Hepatocyte (in vitro differentiated cells): ENCODE measurements around the gene PTH1R. TPM values are rescaled to one million over a fixed set of nuclear protein-coding genes. Genes with fewer than 3 reads are reported as not detected.

Experiments used
- DNase-seq: peaks from one replicate; pipeline ENCODE4 v3.0.0-alpha.2; 2016; ENCODE audit warnings: low spot score
- H2AFZ ChIP-seq: fragments of 200-600 bp; sonication (generic); 2 replicates; pipeline ENCODE4 v1.6.0; 2016; ENCODE audit warnings: antibody characterized with exemption, mild to moderate bottlenecking
- H3K27ac ChIP-seq: fragments of 200-600 bp; sonication (generic); 2 replicates; pipeline ENCODE4 v1.5.1; 2016; ENCODE audit warnings: mild to moderate bottlenecking
- H3K27me3 ChIP-seq: fragments of 200-600 bp; sonication (generic); 2 replicates; pipeline ENCODE4 v1.6.1; 2016
- H3K36me3 ChIP-seq: fragments of 200-600 bp; sonication (generic); replicated peaks from 2 replicates; pipeline ENCODE4 v1.5.1; 2016; ENCODE audit warnings: low read depth; ENCODE audit not compliant: insufficient read depth
- H3K4me1 ChIP-seq: fragments of 200-600 bp; sonication (generic); 2 replicates; pipeline ENCODE4 v1.5.1; 2016; ENCODE audit warnings: mild to moderate bottlenecking, moderate library complexity; ENCODE audit not compliant: insufficient read depth
- H3K4me2 ChIP-seq: fragments of 200-600 bp; sonication (generic); 2 replicates; pipeline ENCODE4 v1.6.0; 2016
- H3K4me3 ChIP-seq: fragments of 200-600 bp; sonication (generic); 2 replicates; pipeline ENCODE4 v1.5.1; 2016; ENCODE audit warnings: mild to moderate bottlenecking
- H3K79me2 ChIP-seq: fragments of 200-600 bp; sonication (generic); 2 replicates; pipeline ENCODE4 v1.6.0; 2017; ENCODE audit warnings: mild to moderate bottlenecking
- H3K9me2 ChIP-seq: fragments of 200-600 bp; sonication (generic); replicated peaks from 2 replicates; pipeline ENCODE4 v1.6.0; 2017; ENCODE audit warnings: mild to moderate bottlenecking; ENCODE audit not compliant: insufficient read depth
- H3K9me3 ChIP-seq: fragments of 200-600 bp; sonication (generic); 2 replicates; pipeline ENCODE4 v1.5.1; 2016; ENCODE audit warnings: low read depth, mild to moderate bottlenecking
- H4K20me1 ChIP-seq: fragments of 200-600 bp; sonication (generic); 2 replicates; pipeline ENCODE4 v1.6.0; 2016; ENCODE audit warnings: mild to moderate bottlenecking; ENCODE audit not compliant: insufficient read depth, poor library complexity, severe bottlenecking
- CTCF ChIP-seq: fragments of 200-600 bp; sonication (generic); IDR thresholded peaks from 2 replicates; pipeline ENCODE4 v1.5.1; 2016; ENCODE audit warnings: antibody characterized with exemption, mild to moderate bottlenecking; ENCODE audit not compliant: poor library complexity
- EZH2 ChIP-seq: fragments of 200-600 bp; sonication (generic); IDR thresholded peaks from 2 replicates; pipeline ENCODE4 v1.6.1; 2016; ENCODE audit warnings: antibody characterized with exemption, mild to moderate bottlenecking, borderline replicate concordance
- EZH2phosphoT487 ChIP-seq: fragments of 200-600 bp; sonication (generic); IDR thresholded peaks from one replicate; pipeline ENCODE4 v1.6.1; 2018; ENCODE audit warnings: antibody characterized with exemption, mild to moderate bottlenecking, low read depth, moderate library complexity; ENCODE audit not compliant: unreplicated experiment, severe bottlenecking
- WGBS: methylation state at CpG from one replicate; pipeline ENCODE4 v1.1.6; 2016; ENCODE audit warnings: low lambda C conversion rate; ENCODE audit errors: missing lambda C conversion rate; 5-methylcytosine and 5-hydroxymethylcytosine counted together
- polyA plus RNA-seq: library from polyadenylated mRNA; unstranded; fragments of >200 nt; fragmentation: Nextera tagmentation; extraction: Ambion mirVana; gene quantifications from 2 replicates; pipeline ENCODE4 v1.2.1, GENCODE V29; 2016
- total RNA-seq: library from RNA; depleted of rRNA; stranded (reverse); fragments of >200 nt; gene quantifications from 2 replicates; pipeline ENCODE4 v1.2.3, GENCODE V29; 2014

The PTH1R gene
- total and polyA plus RNA-seq, 2 experiments from 2014 or later, result 14.5 to 31.0 TPM

- Histone ChIP-seq H4K20me1 (no peaks in the 10 kb centered on the region), H3K36me3 (no peaks in the 10 kb centered on the region), H3K79me2 (no peaks in the 10 kb centered on the region), H3K9me2 (no peaks in the 10 kb centered on the region), H3K9me3 (no peaks in the 10 kb centered on the region), H3K4me1 (no peaks in the 10 kb centered on the region), H3K27ac (no peak overlapping the region), H3K4me3 (no peak overlapping the region), H3K27me3 (no peaks in the 10 kb centered on the region), H2AFZ (no peak overlapping the region), H3K4me2 (no peak overlapping the region)
- DNase-seq, result no peak
- no peak for TF ChIP-seq EZH2phosphoT487
- no peak for TF ChIP-seq EZH2
- no peak for TF ChIP-seq CTCF
- WGBS, result 95% methylated on average over 16 of the region's 17 CpGs
These were observed 24.2 kb downstream of the PTH1R start for GRCh38 chr3:46901591-46902187.

- Histone ChIP-seq H3K27me3 (no peaks in the 10 kb centered on the region), H3K36me3 (no peaks in the 10 kb centered on the region), H3K4me1 (no peaks in the 10 kb centered on the region), H2AFZ (no peak overlapping the region), H4K20me1 (no peaks in the 10 kb centered on the region), H3K9me2 (no peaks in the 10 kb centered on the region), H3K4me3 (no peak overlapping the region), H3K4me2 (no peak overlapping the region), H3K9me3 (no peaks in the 10 kb centered on the region), H3K27ac (no peak overlapping the region), H3K79me2 (no peaks in the 10 kb centered on the region)
- no peak for TF ChIP-seq EZH2
- TF ChIP-seq EZH2phosphoT487, result no peak
- no peak for TF ChIP-seq CTCF
- DNase-seq, result no peak
- WGBS, result 95% methylated on average over 15 of the region's 15 CpGs
These were observed 24.7 kb downstream of the PTH1R start for GRCh38 chr3:46902188-46902631.

- WGBS, result 87% methylated on average over 21 of the region's 21 CpGs
- Histone ChIP-seq H3K79me2 (no peaks in the 10 kb centered on the region), H3K27ac (no peak overlapping the region), H3K4me1 (peaks cover 6% of the 10 kb centered on the region), H2AFZ (no peak overlapping the region), H3K4me2 (no peak overlapping the region), H3K9me3 (no peaks in the 10 kb centered on the region), H3K27me3 (no peaks in the 10 kb centered on the region), H3K9me2 (no peaks in the 10 kb centered on the region), H4K20me1 (no peaks in the 10 kb centered on the region), H3K4me3 (no peak overlapping the region), H3K36me3 (no peaks in the 10 kb centered on the region)
- TF ChIP-seq CTCF, result no peak
- TF ChIP-seq EZH2phosphoT487, result no peak
- no peak for TF ChIP-seq EZH2
- DNase-seq, result no peak
These were observed 26.1 kb downstream of the PTH1R start for GRCh38 chr3:46903341-46904302.
